Astrocyte of the cerebellum (primary cell): Measurements from ENCODE around the gene PKD1.
"Not testable (repeated sequence)": the region's sequence is repeated elsewhere in the genome, so short reads cannot be mapped to it uniquely, and the experiment has no call there.

Experiments
- DNase-seq: peaks from one replicate; pipeline ENCODE4 v3.0.0-alpha.2; 2011; ENCODE audit warnings: low read depth
- H3K4me3 ChIP-seq: 2 replicates; pipeline ENCODE4 v1.5.1; 2011; ENCODE audit warnings: mild to moderate bottlenecking, low read depth, low read length, moderate library complexity
- CTCF ChIP-seq: IDR thresholded peaks from 2 replicates; pipeline ENCODE4 v1.5.1; 2012; ENCODE audit warnings: low read length, low read depth, moderate library complexity, mild to moderate bottlenecking; ENCODE audit errors: missing control alignments
- in situ Hi-C: cut with HindIII; loops from 2 replicates; pipeline ENCODE4 v1.10.0; 2017; ENCODE audit warnings: low sequenced_read_pairs

The PKD1 gene

GRCh38 chr16:2115591-2115973 lies 20.1 kb downstream of the PKD1 start:
- in situ Hi-C loops = no loop called here
- H3K4me3 ChIP-seq = no peak overlapping the region
- DNase-seq = no peak
- TF ChIP-seq CTCF = no peak

- in situ Hi-C loops, H3K4me3 ChIP-seq, DNase-seq: not testable (repeated sequence)
Observed at GRCh38 chr16:2114885-2115590, 20.7 kb downstream of the PKD1 start.

DNA sequence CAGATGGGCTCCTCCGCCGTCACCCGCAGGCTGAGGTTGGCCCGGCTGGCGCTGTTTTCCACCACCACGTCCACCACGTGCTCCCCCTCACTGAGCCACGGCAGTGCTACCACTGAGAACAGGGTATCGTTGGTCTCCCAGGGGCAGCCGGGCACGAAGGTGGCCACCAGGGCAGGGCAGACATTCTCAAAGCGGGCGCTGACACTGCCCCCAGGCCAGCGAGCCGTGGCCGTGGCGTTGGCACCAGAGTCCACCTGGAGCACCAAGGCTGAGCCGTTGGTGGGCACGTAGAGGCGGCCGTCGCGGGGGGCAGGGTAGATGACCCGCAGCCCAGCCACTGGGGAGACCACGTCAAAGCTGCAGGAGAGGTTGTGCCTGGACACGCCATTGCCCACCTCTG lies 21.5 kb downstream of the PKD1 start:
- DNase-seq, in situ Hi-C loops, H3K4me3 ChIP-seq: not testable (repeated sequence)

GRCh38 chr16:2112539-2113106 lies 23.1 kb downstream of the PKD1 start:
- H3K4me3 ChIP-seq, DNase-seq, in situ Hi-C loops: not testable (repeated sequence)

DNA sequence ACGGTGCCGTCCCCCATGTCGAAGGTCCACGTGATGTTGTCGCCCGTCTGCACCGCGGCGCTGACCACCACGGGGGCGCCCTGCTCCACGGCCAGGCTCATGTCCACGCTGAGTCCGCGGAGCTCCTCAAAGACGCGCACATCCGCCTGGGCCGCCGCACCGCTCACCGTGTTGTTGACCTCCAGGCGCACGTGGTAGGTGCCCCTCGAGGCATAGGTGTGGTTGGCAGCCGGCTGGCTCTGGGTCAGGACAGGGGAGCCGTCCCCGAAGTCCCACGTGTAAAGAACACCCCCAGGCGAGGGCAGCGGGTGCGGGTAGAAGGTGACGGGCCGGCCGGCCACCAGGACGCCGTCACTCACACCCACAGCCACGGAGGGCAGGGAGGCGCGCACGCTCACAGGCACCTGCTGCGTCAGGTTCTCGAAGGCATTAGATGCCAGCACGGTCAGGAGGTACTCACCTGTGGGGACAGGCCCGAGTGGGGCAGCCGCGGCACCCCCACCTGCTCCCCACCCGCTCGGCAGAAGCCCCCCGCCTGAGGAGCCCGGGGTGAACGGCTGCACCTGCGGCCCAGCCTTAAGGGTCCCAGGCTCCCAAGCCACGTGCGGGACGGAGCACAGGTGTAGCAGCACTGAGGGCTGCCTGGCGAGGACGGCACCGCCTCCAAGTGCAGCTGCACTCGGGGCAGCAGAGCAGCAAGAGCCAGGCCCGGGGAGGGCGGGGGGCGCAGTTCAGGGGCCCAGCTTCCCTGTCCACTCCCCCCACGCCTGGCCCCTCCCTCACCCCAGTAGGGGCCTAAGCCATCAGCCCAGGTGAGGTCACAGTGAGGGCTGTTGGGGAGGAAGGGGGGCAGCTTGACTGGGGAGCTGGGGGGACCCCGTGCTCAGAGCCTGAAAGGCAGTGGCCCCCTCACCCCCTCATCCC lies 24.0 kb downstream of the PKD1 start:
- in situ Hi-C loops, H3K4me3 ChIP-seq, DNase-seq: not testable (repeated sequence)

DNA sequence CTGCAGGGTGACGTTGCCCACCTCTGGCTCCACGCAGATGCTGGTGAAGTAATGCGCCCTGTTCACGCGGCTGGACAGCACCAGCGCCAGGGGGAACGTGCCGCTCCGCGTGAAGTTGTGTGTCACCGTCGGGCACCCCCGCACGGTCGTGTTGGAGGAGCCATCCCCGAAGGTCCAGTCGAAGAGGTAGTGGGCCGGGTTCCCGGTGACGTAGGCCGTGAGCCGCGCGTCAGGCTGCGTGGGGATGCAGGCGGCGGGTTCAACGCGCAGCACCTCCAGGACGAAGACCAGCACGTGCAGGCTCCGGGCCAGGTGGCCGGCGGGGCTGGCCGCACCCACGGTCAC lies 24.7 kb downstream of the PKD1 start:
- in situ Hi-C loops, H3K4me3 ChIP-seq, DNase-seq: not testable (repeated sequence)

DNA sequence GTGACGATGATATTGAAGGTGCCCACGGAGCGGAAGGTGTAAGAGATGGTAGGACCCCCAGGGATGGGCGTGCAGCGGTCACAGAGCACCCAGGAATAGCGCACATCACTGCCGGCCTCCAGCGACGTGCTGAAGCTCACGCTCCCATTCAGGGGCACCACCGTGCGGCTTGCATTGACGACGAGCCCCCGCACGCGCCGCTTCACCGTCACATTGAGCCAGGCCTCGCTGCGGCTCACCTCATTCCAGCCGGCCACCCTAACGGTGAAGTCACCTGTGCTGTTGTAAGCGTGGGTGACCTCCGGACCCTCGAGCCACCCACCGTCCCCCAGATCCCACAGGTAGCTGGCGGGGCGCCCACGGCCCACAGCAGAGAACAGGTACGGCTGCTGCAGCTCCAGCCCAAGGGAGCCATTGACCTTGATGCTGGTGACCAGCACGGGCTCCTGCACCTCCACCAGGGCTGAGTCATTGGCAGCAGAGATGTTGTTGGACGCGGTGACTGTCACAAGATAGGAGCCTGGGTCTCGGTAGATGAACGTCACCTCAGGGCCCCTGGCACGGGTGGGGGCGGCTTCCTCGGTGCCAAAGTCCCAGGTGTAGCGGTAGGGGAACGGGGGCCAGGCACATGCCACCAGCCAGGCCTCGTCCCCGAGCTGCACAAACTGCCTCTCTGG lies 25.2 kb downstream of the PKD1 start:
- H3K4me3 ChIP-seq, DNase-seq, in situ Hi-C loops: not testable (repeated sequence)

DNA sequence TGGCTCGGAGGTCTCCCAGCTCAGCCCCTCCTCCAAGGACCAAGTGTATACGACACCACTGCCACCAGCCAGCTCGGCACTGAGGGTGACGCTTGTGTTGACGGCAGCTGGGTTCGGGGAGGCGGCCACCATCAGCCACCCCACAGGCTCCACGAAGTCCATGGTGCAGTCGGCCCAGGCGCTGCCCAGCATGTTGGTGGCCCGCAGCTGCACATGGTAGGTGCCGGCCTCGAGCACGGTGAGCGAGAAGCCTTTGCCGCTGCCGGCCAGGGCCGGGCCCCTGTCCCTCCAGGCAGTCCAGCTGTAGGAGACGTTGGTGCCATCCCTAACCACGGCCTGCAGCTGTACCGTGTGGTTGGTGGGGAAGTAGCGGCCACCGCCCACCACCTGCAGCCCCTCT lies 25.8 kb downstream of the PKD1 start:
- H3K4me3 ChIP-seq, DNase-seq, in situ Hi-C loops: not testable (repeated sequence)

GRCh38 chr16:2109271-2109580 lies 26.5 kb downstream of the PKD1 start:
- H3K4me3 ChIP-seq, in situ Hi-C loops, DNase-seq: not testable (repeated sequence)

DNA sequence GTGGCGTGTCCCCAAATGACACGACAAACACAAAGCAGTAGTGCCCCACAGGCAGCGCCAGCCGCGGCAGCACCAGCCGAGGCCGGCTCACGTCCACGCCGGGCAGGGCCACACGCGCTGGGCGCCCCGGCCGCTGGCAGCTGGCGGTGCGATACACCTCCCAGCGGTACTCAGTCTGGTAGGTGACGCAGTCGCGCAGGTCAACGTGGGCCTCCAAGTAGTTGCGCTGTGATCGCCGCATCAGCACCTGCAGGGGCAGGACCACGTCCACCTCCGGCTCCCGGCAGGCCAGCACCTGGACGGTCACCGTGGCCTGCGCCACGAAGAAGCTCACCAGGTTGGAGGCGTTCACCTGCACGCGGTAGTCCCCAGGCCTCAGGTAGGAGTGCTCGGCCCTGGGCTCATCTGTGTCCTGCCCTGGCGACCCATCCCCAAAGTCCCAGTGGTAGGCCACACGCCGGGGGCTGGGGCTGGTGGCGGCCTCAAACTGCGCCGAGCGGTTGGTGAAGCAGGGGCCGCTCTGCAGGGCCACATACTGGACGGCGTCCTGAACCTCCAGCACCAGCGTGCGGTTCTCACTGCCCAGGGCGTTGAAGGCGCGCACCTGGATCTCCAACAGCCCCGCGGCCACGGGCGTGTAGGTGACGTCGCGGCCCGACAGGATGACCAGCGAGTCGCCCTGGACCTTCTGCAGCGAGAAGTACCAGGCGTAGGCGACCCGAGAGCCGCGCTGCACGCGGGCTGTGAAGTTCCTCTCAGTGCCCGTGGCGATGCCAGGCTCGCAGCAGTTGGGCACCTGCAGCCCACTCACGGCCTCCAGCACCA lies 27.0 kb downstream of the PKD1 start:
- H3K4me3 ChIP-seq, in situ Hi-C loops, DNase-seq: not testable (repeated sequence)

DNA sequence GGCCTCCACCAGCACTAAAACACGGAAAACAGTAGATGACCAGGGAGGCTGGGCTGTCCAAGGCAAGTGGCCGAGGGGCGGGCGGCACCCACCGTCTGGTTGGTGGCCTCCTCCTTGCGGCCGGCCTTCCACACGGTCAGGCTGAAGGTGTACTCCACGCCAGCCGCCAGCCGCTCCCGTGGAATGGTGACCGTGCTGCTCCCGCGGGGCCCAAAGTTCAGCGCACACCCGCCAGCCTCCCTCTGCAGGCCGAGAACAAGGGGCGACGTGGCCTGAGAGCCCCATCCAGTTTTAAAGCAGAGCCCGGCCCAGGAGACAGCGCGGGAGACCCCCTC lies 27.9 kb downstream of the PKD1 start:
- in situ Hi-C loops, H3K4me3 ChIP-seq, DNase-seq: not testable (repeated sequence)

DNA sequence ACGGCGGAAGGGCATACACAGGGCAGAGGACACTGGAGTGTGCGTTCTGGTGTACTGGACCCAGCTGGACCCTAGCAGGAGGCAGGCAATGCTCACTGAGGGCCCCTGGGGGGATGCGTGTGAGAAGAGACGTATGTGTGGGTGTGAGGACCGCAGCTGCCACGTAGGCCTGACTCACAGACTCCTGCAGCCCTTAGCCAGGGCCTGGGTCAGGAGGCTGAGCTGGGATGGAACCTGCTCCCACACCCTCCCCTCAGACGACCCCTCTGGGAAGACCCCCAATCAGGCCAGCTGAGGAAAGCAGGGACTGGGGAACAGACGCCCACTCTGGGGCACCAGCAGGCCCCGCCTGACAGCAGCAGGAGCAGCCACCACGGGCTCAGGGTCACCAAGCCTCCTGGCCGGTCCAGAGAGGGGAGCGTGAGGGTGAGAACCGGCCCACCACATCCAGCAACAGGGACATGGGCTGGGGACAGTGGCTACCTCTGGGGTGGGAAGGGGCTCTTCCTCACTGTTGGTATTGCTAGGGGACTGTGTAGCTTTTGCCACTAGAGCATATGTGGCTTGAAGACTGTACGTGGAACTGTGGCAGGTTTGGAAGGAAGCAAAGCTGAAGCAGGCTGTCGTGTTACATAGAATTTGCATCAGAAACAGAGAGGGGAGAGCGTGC lies 28.4 kb downstream of the PKD1 start:
- in situ Hi-C loops, H3K4me3 ChIP-seq, DNase-seq: not testable (repeated sequence)

DNA sequence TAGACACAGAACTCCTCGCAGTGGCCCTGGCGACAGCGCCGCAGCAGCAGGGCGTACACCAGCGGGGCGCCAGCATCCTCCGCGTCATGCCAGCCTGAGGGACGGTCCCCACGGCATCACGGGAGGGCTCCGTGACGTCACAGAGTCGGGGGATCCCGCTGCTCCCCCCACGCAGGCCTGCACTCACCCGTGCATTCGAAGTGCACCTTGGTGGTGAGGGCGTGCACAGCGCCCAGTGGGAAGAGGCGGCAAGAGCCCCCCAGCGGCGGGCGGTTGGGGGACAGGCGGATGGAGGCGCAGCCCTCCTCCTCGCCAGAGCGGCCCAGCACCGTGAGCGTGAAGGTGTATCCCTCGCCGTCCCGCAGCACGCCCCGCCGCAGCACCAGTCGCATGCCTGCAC lies 29.5 kb downstream of the PKD1 start:
- H3K4me3 ChIP-seq, DNase-seq, in situ Hi-C loops: not testable (repeated sequence)

- in situ Hi-C loops = not testable (repeated sequence)
Observed at GRCh38 chr16:2105769-2106168, 29.9 kb downstream of the PKD1 start.

GRCh38 chr16:2105291-2105690 lies 30.4 kb downstream of the PKD1 start:
- H3K4me3 ChIP-seq, DNase-seq, in situ Hi-C loops: not testable (repeated sequence)

More at GRCh38 chr16:2105769-2106168, 29.9 kb downstream of the PKD1 start:
- not testable (repeated sequence) for H3K4me3 ChIP-seq, DNase-seq
